ENCODE measurements around the gene FBRSL1. TPM values are rescaled to one million over a fixed set of nuclear protein-coding genes. Genes with fewer than 3 reads are reported as not detected.
"Not testable (repeated sequence)": the region's sequence is repeated elsewhere in the genome, so short reads cannot be mapped to it uniquely, and the experiment has no call there.

FBRSL1 gene
- total RNA-seq, 2 donors from 2014 or later: 46.7 to 49.4 TPM

DNA sequence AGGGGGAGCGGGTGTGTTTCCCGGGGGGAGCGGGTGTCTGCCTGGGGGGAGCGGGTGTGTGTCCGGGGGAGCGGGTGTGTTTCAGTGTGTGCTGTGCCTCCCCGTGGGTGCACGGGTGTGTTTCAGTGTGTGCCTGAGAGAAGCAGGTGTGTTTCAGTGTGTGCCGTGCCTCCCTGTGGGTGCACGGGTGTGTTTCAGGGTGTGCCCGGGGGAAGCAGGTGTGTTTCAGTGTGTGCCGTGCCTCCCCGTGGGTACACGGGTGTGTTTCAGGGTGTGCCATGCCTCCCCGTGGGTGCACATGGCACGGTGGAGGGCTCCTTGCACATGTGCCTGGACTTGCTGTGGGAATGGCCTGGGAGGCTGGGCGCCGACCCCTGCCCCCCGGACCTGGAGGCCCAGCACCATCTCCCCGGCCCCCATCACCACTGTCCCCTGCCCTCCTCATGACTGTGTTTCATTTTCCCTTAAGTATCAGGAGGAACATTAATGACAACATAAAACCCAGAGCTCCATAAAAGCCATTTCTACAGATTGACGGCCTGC lies 38.7 kb downstream of the FBRSL1 start:
- ATAC-seq (no peak), DNase-seq (no peak)
- intact Hi-C loops (cut with DNase I): loop anchor here in 1 of 2 donors (5.0 kb wide), 1 partner anchor 111 kb away; no protein-coding TSS in a partner anchor

- DNase-seq (no peak), ATAC-seq (no peak)
- intact Hi-C loops (cut with DNase I): loop anchor here in 1 of 2 donors (5.0 kb wide), 1 partner anchor 112 kb away; no protein-coding TSS in a partner anchor
These were observed 39.3 kb downstream of the FBRSL1 start for GRCh38 chr12:132529156-132529839.

GRCh38 chr12:132529906-132530305 lies 40.0 kb downstream of the FBRSL1 start:
- ATAC-seq: no peak
- intact Hi-C loops (cut with DNase I): loop anchor here in 1 of 2 donors (5.0 kb wide), 1 partner anchor 113 kb away; no protein-coding TSS in a partner anchor
- no peak for DNase-seq

DNA sequence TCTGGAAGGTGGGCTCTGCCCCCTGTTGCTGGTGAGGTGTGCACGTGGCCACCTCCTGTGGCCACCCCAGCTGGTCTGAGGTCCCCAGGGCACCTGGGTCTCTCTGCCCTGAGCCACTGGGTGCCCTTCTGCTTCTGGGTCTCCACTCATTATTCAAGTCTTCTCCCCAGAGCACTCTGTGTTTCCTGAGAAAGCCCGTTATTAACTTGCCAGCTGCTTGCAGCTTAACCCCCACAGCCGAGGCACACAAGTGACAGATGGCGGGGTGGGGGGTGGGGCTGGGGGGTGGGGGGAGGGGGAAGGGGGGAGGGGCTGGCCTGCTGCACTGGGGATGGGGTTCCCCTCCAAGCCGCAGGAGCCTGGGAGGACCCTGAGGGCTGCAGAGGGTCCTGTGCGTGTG lies 40.5 kb downstream of the FBRSL1 start:
- DNase-seq: no peak
- ATAC-seq: no peak
- intact Hi-C loops (cut with DNase I): no loop called here

DNA sequence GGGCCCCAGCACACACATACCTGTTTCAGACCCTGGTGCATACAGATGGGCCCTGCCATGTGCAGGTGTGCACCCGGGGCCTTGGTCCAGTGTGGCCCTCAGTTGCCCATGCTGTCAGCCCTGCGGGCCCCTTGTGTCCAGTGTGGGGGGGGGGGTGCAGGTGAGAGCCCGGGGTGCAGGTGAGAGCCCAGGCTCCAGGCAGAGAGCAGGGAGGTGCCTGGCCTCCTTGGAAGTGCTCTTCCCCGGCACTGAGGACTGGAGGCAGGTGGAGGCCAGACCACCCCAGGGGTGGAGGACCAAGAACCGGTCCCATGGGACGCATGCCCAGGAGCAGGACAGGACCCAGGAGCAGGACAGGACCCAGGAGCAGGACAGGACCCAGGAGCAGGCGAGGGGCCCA lies 40.9 kb downstream of the FBRSL1 start:
- ATAC-seq (no peak), DNase-seq (no peak)
- intact Hi-C loops (cut with DNase I): no loop called here

GRCh38 chr12:132532711-132533583 lies 43.0 kb downstream of the FBRSL1 start:
- intact Hi-C loops (cut with DNase I); ATAC-seq; DNase-seq: not testable (repeated sequence)

DNA sequence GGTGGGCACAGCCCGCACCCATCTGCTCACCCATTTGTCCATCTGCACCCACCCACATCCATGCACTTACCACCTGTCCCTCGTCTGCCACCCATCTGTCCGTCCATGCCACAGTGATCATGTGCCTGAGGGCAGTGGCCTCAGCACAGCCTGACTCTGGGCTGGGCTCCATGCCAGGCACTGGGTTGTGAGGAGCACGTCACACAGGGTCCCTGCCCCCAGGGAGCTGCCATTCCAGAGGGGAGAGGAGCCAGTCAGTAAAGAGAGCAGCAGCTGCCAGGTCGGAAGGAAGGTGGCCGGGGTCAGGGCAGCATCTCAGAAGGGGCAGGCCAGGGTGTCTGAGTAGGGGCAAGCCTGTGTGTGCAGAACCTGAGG lies 43.6 kb downstream of the FBRSL1 start:
- DNase-seq: no peak
- intact Hi-C loops (cut with DNase I): no loop called here
- ATAC-seq: no peak

DNA sequence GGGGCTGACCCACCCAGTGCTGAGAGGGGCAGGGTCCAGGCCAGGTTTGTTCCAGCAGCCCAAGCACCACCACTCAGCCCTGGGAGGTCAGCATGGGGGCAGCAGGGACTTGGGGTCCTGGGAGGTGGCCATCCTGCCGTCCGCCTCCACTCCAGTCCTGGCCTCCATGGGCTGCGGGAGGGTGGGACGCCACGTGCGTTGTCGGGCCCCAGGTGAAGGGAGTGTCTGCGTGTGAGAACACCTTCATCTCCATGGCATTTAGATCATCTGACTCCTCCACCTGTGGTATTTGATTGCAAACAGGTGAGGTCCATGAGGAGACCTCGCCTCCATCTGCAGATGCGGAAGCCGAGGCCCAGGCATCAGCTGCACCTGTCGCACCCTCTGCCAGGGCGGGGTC lies 44.1 kb downstream of the FBRSL1 start:
- ATAC-seq (no peak), DNase-seq (no peak)

DNA sequence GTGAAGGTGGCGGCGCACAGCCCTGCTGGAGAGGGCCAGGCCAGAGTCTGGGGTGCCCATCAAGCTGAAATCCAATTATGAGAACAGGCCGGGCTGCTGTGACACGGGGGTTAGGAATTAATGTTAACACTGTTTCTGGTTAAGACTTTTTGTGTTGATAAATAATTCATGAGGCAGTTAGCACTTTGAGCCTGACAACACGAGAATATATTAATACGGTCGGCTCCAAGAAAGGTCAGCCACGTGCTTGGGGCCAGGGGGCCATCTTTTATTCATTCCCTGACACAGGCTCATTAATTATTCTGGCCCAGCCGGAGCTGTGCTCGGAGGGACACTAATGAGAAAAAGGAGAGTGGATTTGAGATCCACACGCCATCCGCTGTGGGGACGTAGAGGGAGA lies 45.1 kb downstream of the FBRSL1 start:
- intact Hi-C loops (cut with DNase I): no loop called here
- DNase-seq (no peak), ATAC-seq (no peak)

More for the DNA sequence above, 44.1 kb downstream of the FBRSL1 start:
- intact Hi-C loops (cut with DNase I): no loop called here

GRCh38 chr12:132536102-132536876 lies 46.3 kb downstream of the FBRSL1 start:
- DNase-seq: no peak
- no peak for ATAC-seq
- intact Hi-C loops (cut with DNase I): no loop called here

DNA sequence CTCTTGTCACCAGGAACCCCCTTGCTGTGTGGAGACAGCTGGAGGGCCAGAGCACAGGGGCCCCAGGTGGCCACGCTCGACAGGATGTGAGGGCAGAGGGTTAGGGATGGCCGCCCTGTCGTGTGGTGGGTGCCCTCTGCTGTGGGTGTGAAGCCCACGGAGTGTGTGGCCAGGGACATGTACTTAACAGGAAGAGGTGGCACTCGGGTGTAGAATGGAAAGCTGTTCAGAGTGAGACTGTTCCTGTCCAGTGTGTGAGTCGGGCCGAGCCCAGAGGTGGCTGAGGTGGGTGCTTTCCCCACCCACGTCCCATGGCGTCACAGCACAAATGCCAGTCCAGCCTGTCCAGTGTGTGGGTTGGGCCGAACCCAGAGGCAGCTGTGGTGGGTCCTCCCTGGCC lies 47.1 kb downstream of the FBRSL1 start:
- intact Hi-C loops (cut with DNase I): no loop called here
- DNase-seq: no peak
- ATAC-seq: no peak

- DNase-seq: no peak
- intact Hi-C loops (cut with DNase I): no loop called here
- no peak for ATAC-seq
These were observed 48.1 kb downstream of the FBRSL1 start for GRCh38 chr12:132537836-132538662.

GRCh38 chr12:132538663-132538990 lies 48.7 kb downstream of the FBRSL1 start:
- ATAC-seq (no peak), DNase-seq (no peak)
- intact Hi-C loops (cut with DNase I): no loop called here

DNA sequence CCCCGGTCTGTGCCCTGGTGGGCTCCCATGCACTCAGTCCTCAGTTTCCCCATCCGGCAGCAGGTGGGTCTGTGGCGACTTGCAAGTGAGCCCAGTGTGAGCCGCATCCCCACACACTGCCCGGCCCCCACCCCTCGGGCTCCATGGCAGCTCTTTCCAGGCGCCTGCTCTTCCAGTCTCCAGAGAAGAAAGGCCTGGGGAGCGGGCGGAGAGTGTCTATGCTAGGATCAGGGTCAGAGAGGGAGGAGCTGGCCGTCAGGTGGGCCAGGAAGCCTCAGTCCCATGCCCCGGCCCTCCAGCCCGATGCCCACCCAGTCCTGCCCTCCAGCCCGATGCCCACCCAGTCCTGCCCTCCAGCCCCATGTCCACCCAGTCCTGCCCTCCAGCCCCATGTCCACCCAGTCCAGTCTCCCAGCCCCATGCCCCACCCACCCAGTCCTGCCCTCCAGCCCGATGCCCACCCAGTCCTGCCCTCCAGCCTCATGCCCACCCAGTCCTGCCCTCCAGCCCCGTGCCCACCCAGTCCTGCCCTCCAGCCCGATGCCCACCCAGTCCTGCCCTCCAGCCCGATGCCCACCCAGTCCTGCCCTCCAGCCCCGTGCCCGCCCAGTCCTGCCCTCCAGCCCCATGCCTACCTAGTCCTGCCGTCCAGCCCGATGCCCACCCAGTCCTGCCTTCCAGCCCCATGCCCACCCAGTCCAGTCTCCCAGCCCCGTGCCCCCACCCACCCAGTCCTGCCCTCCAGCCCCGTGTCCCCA lies 49.2 kb downstream of the FBRSL1 start:
- no peak for DNase-seq
- intact Hi-C loops (cut with DNase I): no loop called here
- no peak for ATAC-seq

GRCh38 chr12:132540436-132540835 lies 50.5 kb downstream of the FBRSL1 start:
- no peak for DNase-seq
- no peak for ATAC-seq
- intact Hi-C loops (cut with DNase I): no loop called here

- no peak for ATAC-seq
- intact Hi-C loops (cut with DNase I): no loop called here
These were observed 51.2 kb downstream of the FBRSL1 start for GRCh38 chr12:132541200-132541599.

GRCh38 chr12:132541996-132542395 lies 52.0 kb downstream of the FBRSL1 start:
- no peak for ATAC-seq
- intact Hi-C loops (cut with DNase I): no loop called here

More at GRCh38 chr12:132541200-132541599, 51.2 kb downstream of the FBRSL1 start:
- DNase-seq: no peak

DNA sequence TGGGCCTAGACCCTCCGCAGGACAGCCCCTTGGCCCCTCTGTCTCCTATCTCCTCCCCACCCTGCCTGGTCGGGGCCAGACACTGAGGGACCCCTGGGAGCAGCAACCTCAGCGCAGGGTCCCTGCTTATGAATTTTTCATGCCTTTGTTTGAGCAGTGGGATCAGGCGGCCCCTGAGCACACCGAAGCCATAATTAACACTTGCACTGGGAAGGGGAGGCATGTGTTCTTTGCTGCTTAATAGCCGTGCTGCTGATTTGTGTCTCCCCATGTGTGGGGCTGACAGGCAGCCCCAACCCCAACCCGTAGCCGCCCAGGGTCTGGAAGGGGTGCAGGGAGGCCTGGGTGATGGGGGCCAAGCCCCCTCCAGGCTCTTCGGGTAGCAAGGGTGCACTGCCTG lies 52.7 kb downstream of the FBRSL1 start:
- DNase-seq (no peak), ATAC-seq (no peak)
- intact Hi-C loops (cut with DNase I): no loop called here

More at GRCh38 chr12:132541996-132542395, 52.0 kb downstream of the FBRSL1 start:
- no peak for DNase-seq

Data from left cardiac atrium (tissue), 4 donors.